ENCODE measurements around the gene FBXW9.

DNA sequence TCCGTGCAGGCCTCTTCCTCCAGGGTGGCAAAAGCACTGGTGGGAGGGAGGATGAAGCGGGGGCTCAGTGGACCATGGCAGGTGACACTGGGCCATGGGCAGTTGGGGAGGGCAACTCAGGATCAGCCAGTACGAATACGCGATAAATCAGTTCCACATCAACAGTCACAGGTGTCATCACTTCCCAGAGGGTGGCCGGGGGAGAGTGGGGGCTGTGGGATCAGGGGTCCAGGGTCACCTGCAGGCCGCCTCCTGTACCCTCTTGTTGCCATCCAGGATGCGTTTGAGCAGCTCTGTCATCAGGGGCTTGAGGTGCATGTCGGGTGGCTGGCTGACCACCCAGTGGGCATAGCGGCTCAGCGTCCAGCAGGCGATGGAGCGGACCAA lies 9.9 kb upstream of the FBXW9 start:
- TF ChIP-seq BHLHE40 (IDR thresholded peaks at IDR 0.05; ENCODE audit: borderline replicate concordance), result no peak
- TF ChIP-seq CTBP1 (IDR thresholded peaks at IDR 0.05; ENCODE audit: borderline replicate concordance), result no peak
- no peak for TF ChIP-seq L3MBTL2 (conservative IDR thresholded peaks at IDR 0.05)
- no peak for TF ChIP-seq FOXK2 (IDR thresholded peaks at IDR 0.05)
- TF ChIP-seq TARDBP (IDR thresholded peaks at IDR 0.05), result no peak
- TF ChIP-seq FOXM1 (IDR thresholded peaks at IDR 0.05; ENCODE audit: borderline replicate concordance), result no peak
- TF ChIP-seq, protein P1, sequence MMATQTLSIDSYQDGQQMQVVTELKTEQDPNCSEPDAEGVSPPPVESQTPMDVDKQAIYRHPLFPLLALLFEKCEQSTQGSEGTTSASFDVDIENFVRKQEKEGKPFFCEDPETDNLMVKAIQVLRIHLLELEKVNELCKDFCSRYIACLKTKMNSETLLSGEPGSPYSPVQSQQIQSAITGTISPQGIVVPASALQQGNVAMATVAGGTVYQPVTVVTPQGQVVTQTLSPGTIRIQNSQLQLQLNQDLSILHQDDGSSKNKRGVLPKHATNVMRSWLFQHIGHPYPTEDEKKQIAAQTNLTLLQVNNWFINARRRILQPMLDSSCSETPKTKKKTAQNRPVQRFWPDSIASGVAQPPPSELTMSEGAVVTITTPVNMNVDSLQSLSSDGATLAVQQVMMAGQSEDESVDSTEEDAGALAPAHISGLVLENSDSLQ (IDR thresholded peaks at IDR 0.05), result no peak

Data from HEK293T (cell line).